Measurements from ENCODE around the gene PTPN1.

The PTPN1 gene

GRCh38 chr20:50545126-50545525 is 34.9 kb downstream of the PTPN1 start:
- no peak overlapping the region for H3K27ac ChIP-seq
- no peak for TF ChIP-seq ZFX (IDR thresholded peaks at IDR 0.05; ENCODE audit: borderline replicate concordance)
- no peak for TF ChIP-seq CTCF (IDR thresholded peaks at IDR 0.05)

GRCh38 chr20:50546729-50547314 is 36.6 kb downstream of the PTPN1 start:
- TF ChIP-seq ZFX (IDR thresholded peaks at IDR 0.05; ENCODE audit: borderline replicate concordance): no peak
- TF ChIP-seq CTCF (IDR thresholded peaks at IDR 0.05): no peak
- H3K27ac ChIP-seq: no peak overlapping the region

- H3K27ac ChIP-seq: no peak overlapping the region
- TF ChIP-seq ZFX (IDR thresholded peaks at IDR 0.05; ENCODE audit: borderline replicate concordance): no peak
Measured at GRCh38 chr20:50547964-50548363, 37.8 kb downstream of the PTPN1 start.

GRCh38 chr20:50548396-50548795 is 38.2 kb downstream of the PTPN1 start:
- no peak overlapping the region for H3K27ac ChIP-seq

GRCh38 chr20:50550531-50550930 is 40.3 kb downstream of the PTPN1 start:
- H3K27ac ChIP-seq: no peak overlapping the region
- TF ChIP-seq CTCF (IDR thresholded peaks at IDR 0.05) (no peak), ZFX (IDR thresholded peaks at IDR 0.05; ENCODE audit: borderline replicate concordance) (no peak)

More at GRCh38 chr20:50548396-50548795, 38.2 kb downstream of the PTPN1 start:
- no peak for TF ChIP-seq ZFX (IDR thresholded peaks at IDR 0.05; ENCODE audit: borderline replicate concordance)
- no peak for TF ChIP-seq CTCF (IDR thresholded peaks at IDR 0.05)

GRCh38 chr20:50551288-50551687 is 41.1 kb downstream of the PTPN1 start:
- H3K27ac ChIP-seq: no peak overlapping the region

GRCh38 chr20:50552979-50553378 is 42.8 kb downstream of the PTPN1 start:
- TF ChIP-seq ZFX (IDR thresholded peaks at IDR 0.05; ENCODE audit: borderline replicate concordance): no peak
- no peak for TF ChIP-seq CTCF (IDR thresholded peaks at IDR 0.05)
- H3K27ac ChIP-seq: no peak overlapping the region

More at GRCh38 chr20:50551288-50551687, 41.1 kb downstream of the PTPN1 start:
- TF ChIP-seq ZFX (IDR thresholded peaks at IDR 0.05; ENCODE audit: borderline replicate concordance): no peak
- no peak for TF ChIP-seq CTCF (IDR thresholded peaks at IDR 0.05)

Measured in 22Rv1 (cell line).